ENCODE results near the gene CORO2B. TPM values are rescaled to one million over a fixed set of nuclear protein-coding genes. Genes with fewer than 3 reads are reported as not detected.

Gene CORO2B
- total RNA-seq, 1 experiment from 2014 or later = 0.59 TPM

- CTCF ChIA-PET = interaction anchor here (1.4 kb wide), 1 partner anchor 35 kb away, joined by 3 read pairs; no protein-coding TSS in a partner anchor
- H3F3A ChIP-seq (ENCODE audit: insufficient read depth, low read depth) = no peaks in the 10 kb centered on the region
- no TSS peak for BruUV-seq (replicated peaks)
- no peaks in the 10 kb centered on the region for H3K36me3 ChIP-seq (ENCODE audit: low read depth)
- H3K4me3 ChIP-seq = no peak overlapping the region
- no peak overlapping the region for H3K27ac ChIP-seq
- POLR2A ChIA-PET (ENCODE audit: unreplicated experiment) = no interaction called here
- H3K4me2 ChIP-seq = no peak overlapping the region
- H3K4me1 ChIP-seq (replicated peaks; ENCODE audit: insufficient read depth) = peaks cover 15% of the 10 kb centered on the region
- H3K9me2 ChIP-seq (ENCODE audit: insufficient read depth) = no peaks in the 10 kb centered on the region
- H4K20me1 ChIP-seq (ENCODE audit: insufficient read depth) = no peaks in the 10 kb centered on the region
- TF ChIP-seq, protein P1, sequence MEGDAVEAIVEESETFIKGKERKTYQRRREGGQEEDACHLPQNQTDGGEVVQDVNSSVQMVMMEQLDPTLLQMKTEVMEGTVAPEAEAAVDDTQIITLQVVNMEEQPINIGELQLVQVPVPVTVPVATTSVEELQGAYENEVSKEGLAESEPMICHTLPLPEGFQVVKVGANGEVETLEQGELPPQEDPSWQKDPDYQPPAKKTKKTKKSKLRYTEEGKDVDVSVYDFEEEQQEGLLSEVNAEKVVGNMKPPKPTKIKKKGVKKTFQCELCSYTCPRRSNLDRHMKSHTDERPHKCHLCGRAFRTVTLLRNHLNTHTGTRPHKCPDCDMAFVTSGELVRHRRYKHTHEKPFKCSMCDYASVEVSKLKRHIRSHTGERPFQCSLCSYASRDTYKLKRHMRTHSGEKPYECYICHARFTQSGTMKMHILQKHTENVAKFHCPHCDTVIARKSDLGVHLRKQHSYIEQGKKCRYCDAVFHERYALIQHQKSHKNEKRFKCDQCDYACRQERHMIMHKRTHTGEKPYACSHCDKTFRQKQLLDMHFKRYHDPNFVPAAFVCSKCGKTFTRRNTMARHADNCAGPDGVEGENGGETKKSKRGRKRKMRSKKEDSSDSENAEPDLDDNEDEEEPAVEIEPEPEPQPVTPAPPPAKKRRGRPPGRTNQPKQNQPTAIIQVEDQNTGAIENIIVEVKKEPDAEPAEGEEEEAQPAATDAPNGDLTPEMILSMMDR (conservative IDR thresholded peaks at IDR 0.05) = no peak
- TF ChIP-seq EZH2 (IDR thresholded peaks at IDR 0.05; ENCODE audit: low read depth) = no peak
- H3K27me3 ChIP-seq (ENCODE audit: insufficient read depth, low read depth) = no peaks in the 10 kb centered on the region
- H3K9me3 ChIP-seq (ENCODE audit: insufficient read depth, low read depth) = no peaks in the 10 kb centered on the region
- intact Hi-C loops (cut with micrococcal nuclease; ENCODE audit: unreplicated experiment) = no loop called here
- DNase-seq = no peak
- H2AFZ ChIP-seq = no peak overlapping the region
- H3K79me2 ChIP-seq (ENCODE audit: low read depth) = no peaks in the 10 kb centered on the region
Observed at GRCh38 chr15:68638953-68639515, 60.2 kb downstream of the CORO2B start.

DNA sequence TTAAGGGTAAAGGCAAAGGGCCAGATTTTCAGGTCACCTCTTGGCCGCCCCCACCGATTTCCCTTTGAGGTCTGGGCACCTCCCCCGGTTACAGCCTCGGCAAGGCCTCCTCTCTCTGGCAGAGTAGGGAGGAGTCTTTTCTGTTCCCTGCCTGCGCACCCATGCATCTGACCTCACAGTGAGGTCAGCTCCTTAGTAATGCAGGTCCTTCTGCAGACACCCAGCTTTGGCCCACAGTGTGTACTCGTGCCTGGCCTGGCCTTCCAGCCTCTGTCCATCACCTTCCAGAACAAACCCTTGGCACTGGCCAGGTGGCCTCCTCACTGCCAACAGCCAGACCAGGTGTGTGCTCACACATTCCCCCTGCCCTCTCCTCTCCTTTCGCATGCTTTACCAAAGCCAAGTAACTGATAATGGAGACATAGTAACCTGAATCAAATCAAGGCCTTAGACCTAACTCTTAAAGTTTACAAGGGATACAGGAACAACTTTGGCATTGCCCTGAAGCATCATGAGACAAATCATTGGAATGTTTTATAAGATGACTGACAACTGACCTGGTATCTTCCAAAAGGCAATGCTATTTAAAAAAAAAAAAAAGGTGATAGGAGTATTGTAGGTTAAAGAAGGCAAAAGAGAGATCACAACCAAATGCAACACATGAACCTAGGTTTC, 61.3 kb downstream of the CORO2B start:
- H3F3A ChIP-seq (ENCODE audit: insufficient read depth, low read depth) = no peaks in the 10 kb centered on the region
- POLR2A ChIA-PET (ENCODE audit: unreplicated experiment) = interaction anchor here (0.7 kb wide), 1 partner anchor 1756 kb away, joined by 15 read pairs; no protein-coding TSS in a partner anchor
- H3K4me2 ChIP-seq = no peak overlapping the region

GRCh38 chr15:68640791-68641331, 62.1 kb downstream of the CORO2B start:
- no peak overlapping the region for H3K27ac ChIP-seq
- BruUV-seq (replicated peaks) = no TSS peak
- H3F3A ChIP-seq (ENCODE audit: insufficient read depth, low read depth) = no peaks in the 10 kb centered on the region
- no peaks in the 10 kb centered on the region for H3K79me2 ChIP-seq (ENCODE audit: low read depth)
- H2AFZ ChIP-seq = no peak overlapping the region
- no peaks in the 10 kb centered on the region for H3K36me3 ChIP-seq (ENCODE audit: low read depth)
- CTCF ChIA-PET = no interaction called here
- TF ChIP-seq, protein P1 (conservative IDR thresholded peaks at IDR 0.05) = no peak
- TF ChIP-seq EZH2 (IDR thresholded peaks at IDR 0.05; ENCODE audit: low read depth) = no peak
- no peak for DNase-seq
- H3K9me2 ChIP-seq (ENCODE audit: insufficient read depth) = no peaks in the 10 kb centered on the region
- H3K4me1 ChIP-seq (replicated peaks; ENCODE audit: insufficient read depth) = peaks cover 15% of the 10 kb centered on the region
- intact Hi-C loops (cut with micrococcal nuclease; ENCODE audit: unreplicated experiment) = no loop called here
- H3K4me2 ChIP-seq = no peak overlapping the region
- H4K20me1 ChIP-seq (ENCODE audit: insufficient read depth) = no peaks in the 10 kb centered on the region
- H3K9me3 ChIP-seq (ENCODE audit: insufficient read depth, low read depth) = no peaks in the 10 kb centered on the region
- H3K27me3 ChIP-seq (ENCODE audit: insufficient read depth, low read depth) = no peaks in the 10 kb centered on the region
- H3K4me3 ChIP-seq = no peak overlapping the region
- POLR2A ChIA-PET (ENCODE audit: unreplicated experiment) = interaction anchor here (0.7 kb wide), 1 partner anchor 1756 kb away, joined by 15 read pairs; no protein-coding TSS in a partner anchor

More for the DNA sequence above, 61.3 kb downstream of the CORO2B start:
- Histone ChIP-seq H3K9me2 (ENCODE audit: insufficient read depth) (no peaks in the 10 kb centered on the region), H3K27ac (no peak overlapping the region), H4K20me1 (ENCODE audit: insufficient read depth) (no peaks in the 10 kb centered on the region), H3K4me1 (replicated peaks; ENCODE audit: insufficient read depth) (peaks cover 15% of the 10 kb centered on the region), H3K27me3 (ENCODE audit: insufficient read depth, low read depth) (no peaks in the 10 kb centered on the region), H3K36me3 (ENCODE audit: low read depth) (no peaks in the 10 kb centered on the region), H3K79me2 (ENCODE audit: low read depth) (no peaks in the 10 kb centered on the region), H3K9me3 (ENCODE audit: insufficient read depth, low read depth) (no peaks in the 10 kb centered on the region), H3K4me3 (no peak overlapping the region), H2AFZ (no peak overlapping the region)
- TF ChIP-seq, protein P1 (conservative IDR thresholded peaks at IDR 0.05) = no peak
- no peak for TF ChIP-seq EZH2 (IDR thresholded peaks at IDR 0.05; ENCODE audit: low read depth)
- DNase-seq = peak in 1 of 2 experiments; percentile 54
- BruUV-seq (replicated peaks) = no TSS peak
- CTCF ChIA-PET = interaction anchor here (1.4 kb wide), 1 partner anchor 34 kb away, joined by 3 read pairs; no protein-coding TSS in a partner anchor
- intact Hi-C loops (cut with micrococcal nuclease; ENCODE audit: unreplicated experiment) = no loop called here

Data from PC-9 (cell line).